Ishikawa (cell line): Measurements from ENCODE around the gene PRKN.

ENCODE experiments used
- CEBPB ChIP-seq: IDR thresholded peaks from 2 replicates; pipeline ENCODE4 v1.6.1; 2012
- CREB1 ChIP-seq: IDR thresholded peaks from 2 replicates; pipeline ENCODE4 v1.6.1; 2012; ENCODE audit warnings: low read depth
- EGR1 ChIP-seq: IDR thresholded peaks from 2 replicates; pipeline ENCODE4 v1.6.1; 2012
- EP300 ChIP-seq: IDR thresholded peaks from 2 replicates; pipeline ENCODE4 v1.6.1; 2012; ENCODE audit warnings: borderline replicate concordance
- FOXM1 ChIP-seq: IDR thresholded peaks from 2 replicates; pipeline ENCODE4 v1.6.1; 2012; ENCODE audit warnings: low read depth, borderline replicate concordance
- NFIC ChIP-seq: IDR thresholded peaks from 2 replicates; pipeline ENCODE4 v1.6.1; 2012
- RAD21 ChIP-seq: IDR thresholded peaks from 2 replicates; pipeline ENCODE4 v1.6.1; 2012; ENCODE audit warnings: low read depth
- TAF1 ChIP-seq: IDR thresholded peaks from 2 replicates; pipeline ENCODE4 v1.6.1; 2012; ENCODE audit warnings: low read depth, mild to moderate bottlenecking
- TCF12 ChIP-seq: IDR thresholded peaks from 2 replicates; pipeline ENCODE4 v1.6.1; 2012; ENCODE audit warnings: low read depth
- TEAD4 ChIP-seq: IDR thresholded peaks from 2 replicates; pipeline ENCODE4 v1.6.1; 2012
- YY1 ChIP-seq: IDR thresholded peaks from 2 replicates; pipeline ENCODE4 v1.6.1; 2012; ENCODE audit warnings: low read depth
- ZBTB7A ChIP-seq: IDR thresholded peaks from 2 replicates; pipeline ENCODE4 v1.6.1; 2012; ENCODE audit warnings: low read depth
- TF ChIP-seq, protein P1 (sequence below): IDR thresholded peaks from 2 replicates; pipeline ENCODE4 v1.6.1; 2012
- TF ChIP-seq, protein P2 (sequence below): IDR thresholded peaks from 2 replicates; pipeline ENCODE4 v1.6.1; 2012
- TF ChIP-seq, protein P3 (sequence below): IDR thresholded peaks from 2 replicates; pipeline ENCODE4 v1.6.1; 2012; ENCODE audit warnings: low read depth, mild to moderate bottlenecking

The PRKN gene

GRCh38 chr6:161342039-161342438, 1385.5 kb downstream of the PRKN start:
- TF ChIP-seq EGR1 (no peak), CREB1 (no peak), CEBPB (no peak), FOXM1 (no peak), NFIC (no peak), TAF1 (no peak), TEAD4 (no peak), TCF12 (no peak), EP300 (no peak), RAD21 (no peak), YY1 (no peak), ZBTB7A (no peak)
- TF ChIP-seq, protein P1, sequence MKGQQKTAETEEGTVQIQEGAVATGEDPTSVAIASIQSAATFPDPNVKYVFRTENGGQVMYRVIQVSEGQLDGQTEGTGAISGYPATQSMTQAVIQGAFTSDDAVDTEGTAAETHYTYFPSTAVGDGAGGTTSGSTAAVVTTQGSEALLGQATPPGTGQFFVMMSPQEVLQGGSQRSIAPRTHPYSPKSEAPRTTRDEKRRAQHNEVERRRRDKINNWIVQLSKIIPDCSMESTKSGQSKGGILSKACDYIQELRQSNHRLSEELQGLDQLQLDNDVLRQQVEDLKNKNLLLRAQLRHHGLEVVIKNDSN, result no peak
- TF ChIP-seq, protein P2, sequence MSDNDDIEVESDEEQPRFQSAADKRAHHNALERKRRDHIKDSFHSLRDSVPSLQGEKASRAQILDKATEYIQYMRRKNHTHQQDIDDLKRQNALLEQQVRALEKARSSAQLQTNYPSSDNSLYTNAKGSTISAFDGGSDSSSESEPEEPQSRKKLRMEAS, result no peak
- TF ChIP-seq, protein P3, sequence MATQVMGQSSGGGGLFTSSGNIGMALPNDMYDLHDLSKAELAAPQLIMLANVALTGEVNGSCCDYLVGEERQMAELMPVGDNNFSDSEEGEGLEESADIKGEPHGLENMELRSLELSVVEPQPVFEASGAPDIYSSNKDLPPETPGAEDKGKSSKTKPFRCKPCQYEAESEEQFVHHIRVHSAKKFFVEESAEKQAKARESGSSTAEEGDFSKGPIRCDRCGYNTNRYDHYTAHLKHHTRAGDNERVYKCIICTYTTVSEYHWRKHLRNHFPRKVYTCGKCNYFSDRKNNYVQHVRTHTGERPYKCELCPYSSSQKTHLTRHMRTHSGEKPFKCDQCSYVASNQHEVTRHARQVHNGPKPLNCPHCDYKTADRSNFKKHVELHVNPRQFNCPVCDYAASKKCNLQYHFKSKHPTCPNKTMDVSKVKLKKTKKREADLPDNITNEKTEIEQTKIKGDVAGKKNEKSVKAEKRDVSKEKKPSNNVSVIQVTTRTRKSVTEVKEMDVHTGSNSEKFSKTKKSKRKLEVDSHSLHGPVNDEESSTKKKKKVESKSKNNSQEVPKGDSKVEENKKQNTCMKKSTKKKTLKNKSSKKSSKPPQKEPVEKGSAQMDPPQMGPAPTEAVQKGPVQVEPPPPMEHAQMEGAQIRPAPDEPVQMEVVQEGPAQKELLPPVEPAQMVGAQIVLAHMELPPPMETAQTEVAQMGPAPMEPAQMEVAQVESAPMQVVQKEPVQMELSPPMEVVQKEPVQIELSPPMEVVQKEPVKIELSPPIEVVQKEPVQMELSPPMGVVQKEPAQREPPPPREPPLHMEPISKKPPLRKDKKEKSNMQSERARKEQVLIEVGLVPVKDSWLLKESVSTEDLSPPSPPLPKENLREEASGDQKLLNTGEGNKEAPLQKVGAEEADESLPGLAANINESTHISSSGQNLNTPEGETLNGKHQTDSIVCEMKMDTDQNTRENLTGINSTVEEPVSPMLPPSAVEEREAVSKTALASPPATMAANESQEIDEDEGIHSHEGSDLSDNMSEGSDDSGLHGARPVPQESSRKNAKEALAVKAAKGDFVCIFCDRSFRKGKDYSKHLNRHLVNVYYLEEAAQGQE, result no peak

- TF ChIP-seq, protein P2, result no peak
- no peak for TF ChIP-seq EGR1
- no peak for TF ChIP-seq EP300
- no peak for TF ChIP-seq TEAD4
- TF ChIP-seq TCF12, result no peak
- no peak for TF ChIP-seq CEBPB
- TF ChIP-seq FOXM1, result no peak
- TF ChIP-seq, protein P1, result no peak
- no peak for TF ChIP-seq CREB1
- no peak for TF ChIP-seq NFIC
- no peak for TF ChIP-seq ZBTB7A
- TF ChIP-seq RAD21, result no peak
- TF ChIP-seq, protein P3, result no peak
- TF ChIP-seq YY1, result no peak
- TF ChIP-seq TAF1, result no peak
Observed at GRCh38 chr6:161341638-161342037, 1385.9 kb downstream of the PRKN start.

DNA sequence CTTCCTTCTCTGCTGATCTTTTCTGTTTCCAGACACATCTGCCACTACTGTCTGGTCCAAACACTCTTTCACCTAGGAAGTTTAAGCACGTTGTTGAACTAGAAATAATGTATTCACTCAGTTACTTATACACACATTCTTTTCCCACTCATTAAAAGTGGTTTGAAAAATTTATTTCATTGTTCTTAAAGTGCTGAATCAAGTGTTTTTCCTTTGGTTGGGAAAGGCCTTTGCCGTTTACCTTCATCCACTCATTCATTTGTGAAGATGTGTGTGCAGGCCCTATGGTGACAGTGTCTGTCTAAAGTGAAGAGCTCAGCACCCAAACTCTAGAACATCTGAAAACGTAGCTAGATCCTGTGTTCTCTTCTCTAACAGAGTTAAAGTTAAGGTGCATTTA, 1389.6 kb downstream of the PRKN start:
- TF ChIP-seq YY1 (no peak), EP300 (no peak), TCF12 (no peak), ZBTB7A (no peak), RAD21 (no peak), CEBPB (no peak), TAF1 (no peak), FOXM1 (no peak), EGR1 (no peak), NFIC (no peak), CREB1 (no peak), TEAD4 (no peak)
- TF ChIP-seq, protein P2, result no peak
- TF ChIP-seq, protein P3, result no peak
- TF ChIP-seq, protein P1, result no peak

DNA sequence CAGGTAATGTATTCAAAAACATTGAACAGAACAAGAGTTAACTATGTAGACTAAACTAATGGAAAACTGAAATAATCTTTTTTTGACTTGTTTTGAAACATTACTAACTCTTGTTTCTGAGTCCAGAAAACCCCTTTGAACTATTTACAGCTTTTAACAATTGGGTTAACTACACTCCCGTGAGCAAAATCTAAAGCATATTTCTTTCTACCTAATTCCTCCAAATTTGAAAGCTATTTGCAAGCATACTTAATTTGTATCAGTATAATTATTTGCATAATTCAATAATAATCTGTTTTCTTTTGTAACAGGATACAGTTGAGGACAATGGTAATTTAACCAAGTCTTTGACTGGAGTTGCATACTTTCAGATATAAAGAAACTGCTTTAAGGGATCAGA, 1391.1 kb downstream of the PRKN start:
- TF ChIP-seq CREB1, result no peak
- no peak for TF ChIP-seq YY1
